ENCODE results near the gene ME1. TPM values are rescaled to one million over a fixed set of nuclear protein-coding genes. Genes with fewer than 3 reads are reported as not detected.
"Not testable (repeated sequence)": the region's sequence is repeated elsewhere in the genome, so short reads cannot be mapped to it uniquely, and the experiment has no call there.

The ME1 gene
- total and polyA plus RNA-seq, 7 experiments from 2014 or later: 0.19 to 0.49 (median 0.29) TPM; not detected in 3

DNA sequence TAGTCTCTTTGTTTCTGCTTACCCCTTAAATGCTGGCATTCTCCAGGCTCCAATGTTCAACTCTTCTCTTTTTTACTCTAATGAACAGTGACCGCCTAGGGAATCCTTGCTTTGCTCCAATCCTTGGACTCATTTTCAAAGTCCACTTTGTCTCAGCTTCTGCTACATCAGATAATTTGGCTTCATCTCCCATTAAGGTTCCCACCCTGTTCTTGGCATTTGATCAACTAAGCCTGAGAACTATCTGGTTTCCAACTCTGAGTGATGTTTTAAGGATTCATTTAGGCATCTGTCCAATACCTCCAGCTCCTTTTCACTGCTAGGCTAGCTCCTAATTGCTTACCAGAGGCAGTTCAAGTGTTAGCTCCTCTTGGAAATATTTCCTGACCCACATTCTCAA lies 64.9 kb downstream of the ME1 start:
- Histone ChIP-seq H3K4me3 (ENCODE audit: low read length) (no peak overlapping the region), H3K27me3 (ENCODE audit: control insufficient read depth in 2 of 2, insufficient read depth in 2 of 2, low read length in 2 of 2) (no peaks in the 10 kb centered on the region), H3K36me3 (ENCODE audit: control insufficient read depth in 2 of 3, insufficient read depth in 3 of 3, low read length in 3 of 3) (no peaks in the 10 kb centered on the region), H3K4me1 (ENCODE audit: control insufficient read depth in 2 of 2, insufficient read depth in 2 of 2, low read length in 2 of 2) (no peaks in the 10 kb centered on the region), H3K27ac (ENCODE audit: low read depth, low read length) (no peak overlapping the region), H3K9me3 (ENCODE audit: control insufficient read depth in 2 of 3, low read length in 3 of 3) (no peaks in the 10 kb centered on the region)
- Mint-ChIP-seq H3K27me3 (peaks cover 0 to 6% (median 0%) of the 10 kb centered on the region in 5 donors), H3K4me3 (no peak overlapping the region), H3K4me1 (no peaks in the 10 kb centered on the region), H3K27ac (no peak overlapping the region), H3K36me3 (peaks cover 0 to 3% (median 0%) of the 10 kb centered on the region in 5 donors), H3K9me3 (peaks cover 0 to 7% (median 0%) of the 10 kb centered on the region in 11 donors)
- ATAC-seq (no peak), DNase-seq (no peak)
- POLR2A ChIA-PET: no interaction called here
- intact Hi-C loops (cut with micrococcal nuclease): no loop called here
- CTCF ChIA-PET: no interaction called here

DNA sequence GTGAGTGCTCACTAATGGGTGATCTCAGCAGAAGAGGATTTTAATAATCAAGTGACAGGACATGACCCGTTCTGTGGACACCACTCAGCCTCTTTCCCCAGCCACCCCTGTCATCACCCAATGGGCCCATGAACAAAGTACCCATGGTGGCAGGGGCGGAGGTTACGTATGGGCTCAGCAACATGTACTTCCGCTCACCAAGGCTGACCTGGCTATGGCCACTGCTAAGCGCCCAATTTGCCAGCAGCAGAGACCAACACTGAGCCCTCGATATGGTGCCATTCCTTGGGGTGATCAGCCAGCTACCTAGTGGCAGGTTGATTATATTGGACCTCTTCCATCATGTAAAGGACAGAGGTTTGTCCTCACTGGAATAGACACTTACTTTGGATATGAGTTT lies 68.5 kb downstream of the ME1 start:
- H3K36me3 ChIP-seq (ENCODE audit: control insufficient read depth in 2 of 3, insufficient read depth in 3 of 3, low read length in 3 of 3); H3K27ac ChIP-seq (ENCODE audit: low read depth, low read length); CTCF ChIA-PET; DNase-seq; POLR2A ChIA-PET; H3K36me3 Mint-ChIP-seq; intact Hi-C loops (cut with micrococcal nuclease); H3K4me1 ChIP-seq (ENCODE audit: control insufficient read depth in 2 of 2, insufficient read depth in 2 of 2, low read length in 2 of 2); H3K4me3 ChIP-seq (ENCODE audit: low read length); H3K9me3 ChIP-seq (ENCODE audit: control insufficient read depth in 2 of 3, low read length in 3 of 3); H3K27me3 ChIP-seq (ENCODE audit: control insufficient read depth in 2 of 2, insufficient read depth in 2 of 2, low read length in 2 of 2); H3K27ac Mint-ChIP-seq; H3K4me1 Mint-ChIP-seq; H3K4me3 Mint-ChIP-seq; H3K27me3 Mint-ChIP-seq; ATAC-seq: not testable (repeated sequence)
- peaks cover 0 to 11% (median 6%) of the 10 kb centered on the region in 11 donors for H3K9me3 Mint-ChIP-seq

DNA sequence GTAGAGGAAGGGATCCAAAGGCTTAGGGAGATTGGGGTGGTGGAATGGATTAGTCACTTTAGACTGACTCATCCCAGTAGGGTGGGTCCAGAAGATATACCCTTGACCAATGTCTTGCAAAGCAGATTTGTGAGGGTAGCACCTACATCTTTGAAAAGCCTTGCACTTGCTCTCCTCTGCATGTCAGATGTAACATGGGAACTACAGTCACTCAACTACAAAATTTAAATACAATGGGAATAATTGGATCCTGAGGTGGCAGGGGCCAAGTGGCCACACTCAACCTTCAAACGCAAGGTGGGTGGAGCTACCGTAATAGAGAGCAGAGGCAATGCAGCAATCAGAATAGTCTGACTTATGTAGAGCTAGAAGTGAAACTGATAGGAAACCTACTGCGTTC lies 71.2 kb downstream of the ME1 start:
- no peaks in the 10 kb centered on the region for H3K9me3 ChIP-seq (ENCODE audit: control insufficient read depth in 2 of 3, low read length in 3 of 3)
- no peak for DNase-seq
- H3K27me3 ChIP-seq (ENCODE audit: control insufficient read depth in 2 of 2, insufficient read depth in 2 of 2, low read length in 2 of 2): no peaks in the 10 kb centered on the region
- no peaks in the 10 kb centered on the region for H3K4me1 Mint-ChIP-seq
- H3K4me1 ChIP-seq (ENCODE audit: control insufficient read depth in 2 of 2, insufficient read depth in 2 of 2, low read length in 2 of 2): no peaks in the 10 kb centered on the region
- H3K36me3 ChIP-seq (ENCODE audit: control insufficient read depth in 2 of 3, insufficient read depth in 3 of 3, low read length in 3 of 3): no peaks in the 10 kb centered on the region
- ATAC-seq: no peak
- intact Hi-C loops (cut with micrococcal nuclease): no loop called here
- H3K36me3 Mint-ChIP-seq: no peaks in the 10 kb centered on the region
- H3K4me3 Mint-ChIP-seq: no peak overlapping the region
- CTCF ChIA-PET: no interaction called here
- no peak overlapping the region for H3K27ac Mint-ChIP-seq
- no peaks in the 10 kb centered on the region for H3K27me3 Mint-ChIP-seq
- H3K9me3 Mint-ChIP-seq: peaks cover 0 to 9% (median 4%) of the 10 kb centered on the region in 11 donors
- no peak overlapping the region for H3K27ac ChIP-seq (ENCODE audit: low read depth, low read length)
- POLR2A ChIA-PET: no interaction called here
- no peak overlapping the region for H3K4me3 ChIP-seq (ENCODE audit: low read length)

DNA sequence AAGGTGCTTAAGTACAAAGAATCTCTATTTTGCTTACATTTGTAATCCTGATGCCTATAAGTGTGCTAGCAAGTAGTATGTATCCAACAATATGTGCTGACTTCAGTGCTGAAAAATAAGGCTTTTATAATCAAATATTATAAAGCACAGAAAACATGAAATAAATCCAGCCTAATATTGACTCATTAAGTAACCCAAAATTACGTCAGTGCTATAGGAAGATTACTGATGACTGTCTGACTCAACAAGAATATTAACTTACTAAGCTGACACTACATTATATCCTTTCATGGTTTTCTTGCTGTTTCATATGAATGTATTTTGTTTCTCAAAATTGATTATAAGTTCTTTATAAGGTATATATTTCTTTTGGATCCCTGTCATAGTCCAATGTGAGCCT lies 76.1 kb downstream of the ME1 start:
- ATAC-seq: no peak

DNA sequence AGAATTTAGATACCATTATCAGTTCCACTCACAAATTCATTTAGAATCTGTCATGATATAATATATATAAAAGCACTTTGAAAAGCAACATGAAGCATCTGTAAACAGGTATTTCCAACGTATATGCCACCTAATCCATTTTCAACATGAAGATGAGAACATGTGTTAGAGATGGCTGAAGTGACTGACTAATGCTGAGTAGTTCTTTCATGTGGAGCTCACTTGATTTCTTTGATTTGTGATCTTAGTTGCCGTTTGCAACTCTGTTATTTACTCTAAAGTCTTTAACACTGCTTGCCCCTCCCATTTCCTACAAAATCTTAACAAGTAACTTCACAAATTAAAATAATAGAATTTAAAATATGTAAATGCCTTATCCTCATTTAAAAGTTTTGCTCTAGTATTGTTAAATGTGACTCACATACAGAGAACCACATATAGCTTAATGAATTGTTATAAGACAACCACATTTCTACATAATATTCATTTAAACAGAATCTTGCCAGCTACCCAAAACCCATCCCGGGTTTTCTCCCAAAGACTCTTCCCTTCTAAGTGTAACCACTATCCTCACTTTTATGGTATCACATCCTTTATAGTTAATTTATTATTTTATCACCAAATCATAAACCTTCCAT lies 78.3 kb downstream of the ME1 start:
- ATAC-seq (no peak), DNase-seq (no peak)
- no peaks in the 10 kb centered on the region for H3K4me1 ChIP-seq (ENCODE audit: control insufficient read depth in 2 of 2, insufficient read depth in 2 of 2, low read length in 2 of 2)
- intact Hi-C loops (cut with micrococcal nuclease): no loop called here
- ChIA-PET POLR2A (no interaction called here), CTCF (no interaction called here)
- H3K9me3 ChIP-seq (ENCODE audit: control insufficient read depth in 2 of 3, low read length in 3 of 3): no peaks in the 10 kb centered on the region
- H3K27ac Mint-ChIP-seq: no peak overlapping the region
- no peaks in the 10 kb centered on the region for H3K27me3 ChIP-seq (ENCODE audit: control insufficient read depth in 2 of 2, insufficient read depth in 2 of 2, low read length in 2 of 2)
- no peaks in the 10 kb centered on the region for H3K36me3 ChIP-seq (ENCODE audit: control insufficient read depth in 2 of 3, insufficient read depth in 3 of 3, low read length in 3 of 3)
- H3K36me3 Mint-ChIP-seq: no peaks in the 10 kb centered on the region
- no peak overlapping the region for H3K4me3 ChIP-seq (ENCODE audit: low read length)
- H3K4me1 Mint-ChIP-seq: no peaks in the 10 kb centered on the region
- H3K27ac ChIP-seq (ENCODE audit: low read depth, low read length): no peak overlapping the region
- no peak overlapping the region for H3K4me3 Mint-ChIP-seq
- H3K27me3 Mint-ChIP-seq: peaks cover 0 to 11% (median 0%) of the 10 kb centered on the region in 5 donors
- peaks cover 0 to 4% (median 0%) of the 10 kb centered on the region in 11 donors for H3K9me3 Mint-ChIP-seq

More for the DNA sequence above, 76.1 kb downstream of the ME1 start:
- Mint-ChIP-seq H3K4me1 (no peaks in the 10 kb centered on the region), H3K27me3 (peaks cover 0 to 6% (median 0%) of the 10 kb centered on the region in 5 donors), H3K27ac (no peak overlapping the region), H3K9me3 (peaks cover 0 to 8% (median 4%) of the 10 kb centered on the region in 11 donors), H3K36me3 (no peaks in the 10 kb centered on the region), H3K4me3 (no peak overlapping the region)
- no peaks in the 10 kb centered on the region for H3K9me3 ChIP-seq (ENCODE audit: control insufficient read depth in 2 of 3, low read length in 3 of 3)
- no peaks in the 10 kb centered on the region for H3K4me1 ChIP-seq (ENCODE audit: control insufficient read depth in 2 of 2, insufficient read depth in 2 of 2, low read length in 2 of 2)
- H3K36me3 ChIP-seq (ENCODE audit: control insufficient read depth in 2 of 3, insufficient read depth in 3 of 3, low read length in 3 of 3): no peaks in the 10 kb centered on the region
- DNase-seq: no peak
- ChIA-PET POLR2A (no interaction called here), CTCF (no interaction called here)
- intact Hi-C loops (cut with micrococcal nuclease): no loop called here
- H3K4me3 ChIP-seq (ENCODE audit: low read length): no peak overlapping the region
- H3K27ac ChIP-seq (ENCODE audit: low read depth, low read length): no peak overlapping the region
- no peaks in the 10 kb centered on the region for H3K27me3 ChIP-seq (ENCODE audit: control insufficient read depth in 2 of 2, insufficient read depth in 2 of 2, low read length in 2 of 2)

DNA sequence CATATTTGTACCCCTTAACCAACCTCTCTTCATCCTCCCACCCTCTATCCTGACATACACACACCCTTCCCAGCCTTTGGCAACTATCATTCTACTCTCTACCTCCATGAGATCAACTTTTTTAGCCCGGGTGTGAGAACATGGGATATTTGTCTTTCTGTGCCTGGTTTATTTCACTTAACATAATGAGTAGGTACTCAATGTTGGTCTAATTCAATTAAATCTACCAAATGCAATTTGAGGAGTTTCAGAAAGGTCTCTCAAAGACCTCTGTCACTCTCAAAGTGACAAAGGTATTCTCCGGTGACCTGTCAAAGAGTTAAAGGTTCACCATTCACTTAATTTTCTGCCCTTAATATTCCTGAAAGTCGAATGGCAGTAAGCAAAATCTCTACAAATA lies 87.7 kb downstream of the ME1 start:
- Mint-ChIP-seq H3K4me3 (no peak overlapping the region), H3K4me1 (no peaks in the 10 kb centered on the region), H3K27ac (no peak overlapping the region), H3K9me3 (peaks cover 0 to 8% (median 0%) of the 10 kb centered on the region in 11 donors), H3K36me3 (no peaks in the 10 kb centered on the region), H3K27me3 (peaks cover 0 to 10% (median 6%) of the 10 kb centered on the region in 5 donors)
- no peaks in the 10 kb centered on the region for H3K9me3 ChIP-seq (ENCODE audit: control insufficient read depth in 2 of 3, low read length in 3 of 3)
- no peaks in the 10 kb centered on the region for H3K36me3 ChIP-seq (ENCODE audit: control insufficient read depth in 2 of 3, insufficient read depth in 3 of 3, low read length in 3 of 3)
- POLR2A ChIA-PET: no interaction called here
- H3K27ac ChIP-seq (ENCODE audit: low read depth, low read length): no peak overlapping the region
- intact Hi-C loops (cut with micrococcal nuclease): no loop called here
- no peak for ATAC-seq
- no peaks in the 10 kb centered on the region for H3K27me3 ChIP-seq (ENCODE audit: control insufficient read depth in 2 of 2, insufficient read depth in 2 of 2, low read length in 2 of 2)
- no peak overlapping the region for H3K4me3 ChIP-seq (ENCODE audit: low read length)
- CTCF ChIA-PET: no interaction called here
- H3K4me1 ChIP-seq (ENCODE audit: control insufficient read depth in 2 of 2, insufficient read depth in 2 of 2, low read length in 2 of 2): no peaks in the 10 kb centered on the region
- DNase-seq: no peak

DNA sequence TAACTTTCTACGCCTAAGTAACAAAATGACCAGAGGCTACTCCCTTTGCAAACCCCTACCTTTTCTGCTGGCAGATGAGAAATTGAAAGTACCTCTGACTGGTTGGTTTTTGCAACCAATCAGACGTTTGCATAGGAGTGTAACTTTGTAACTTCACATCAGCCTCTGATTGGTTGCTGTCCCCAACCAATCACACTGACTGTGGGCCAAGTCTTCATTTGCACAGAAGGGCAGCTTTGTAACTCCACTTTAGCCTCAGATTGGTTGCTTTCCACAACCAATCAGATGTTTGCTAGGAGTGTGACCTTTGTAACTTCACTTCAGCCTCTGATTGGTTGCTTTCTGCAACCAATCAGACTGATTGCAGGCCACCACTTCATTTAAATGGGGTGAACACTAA lies 89.1 kb downstream of the ME1 start:
- H3K4me1 ChIP-seq (ENCODE audit: control insufficient read depth in 2 of 2, insufficient read depth in 2 of 2, low read length in 2 of 2): no peaks in the 10 kb centered on the region
- H3K27ac ChIP-seq (ENCODE audit: low read depth, low read length): no peak overlapping the region
- Mint-ChIP-seq H3K9me3 (peaks cover 0 to 8% (median 0%) of the 10 kb centered on the region in 11 donors), H3K27me3 (peaks cover 0 to 10% (median 2%) of the 10 kb centered on the region in 5 donors), H3K36me3 (no peaks in the 10 kb centered on the region), H3K4me3 (no peak overlapping the region), H3K4me1 (no peaks in the 10 kb centered on the region), H3K27ac (no peak overlapping the region)
- ATAC-seq: no peak
- no peaks in the 10 kb centered on the region for H3K9me3 ChIP-seq (ENCODE audit: control insufficient read depth in 2 of 3, low read length in 3 of 3)
- intact Hi-C loops (cut with micrococcal nuclease): no loop called here
- no peaks in the 10 kb centered on the region for H3K27me3 ChIP-seq (ENCODE audit: control insufficient read depth in 2 of 2, insufficient read depth in 2 of 2, low read length in 2 of 2)
- ChIA-PET POLR2A (no interaction called here), CTCF (no interaction called here)
- H3K4me3 ChIP-seq (ENCODE audit: low read length): no peak overlapping the region
- DNase-seq: no peak
- no peaks in the 10 kb centered on the region for H3K36me3 ChIP-seq (ENCODE audit: control insufficient read depth in 2 of 3, insufficient read depth in 3 of 3, low read length in 3 of 3)

Measured in naive thymus-derived CD4-positive, alpha-beta T cell (primary cell).